H1 (cell line): ENCODE results near the gene UNC80. TPM values are rescaled to one million over a fixed set of nuclear protein-coding genes. Genes with fewer than 3 reads are reported as not detected.

Experiments
- CTCF ChIA-PET: fragments of 300-600 bp; sonication (Branson Sonifier 250); formaldehyde crosslinking; loops from one replicate; lab custom pipeline; 2021; ENCODE audit not compliant: partially characterized antibody; lab: Charles Lee
- POLR2A ChIA-PET: fragments of 300-600 bp; sonication (Branson Sonifier 250); formaldehyde crosslinking; loops from one replicate; lab custom pipeline; 2021; ENCODE audit warnings: inconsistent platforms; ENCODE audit not compliant: partially characterized antibody; lab: Charles Lee
- DNase-seq, 2 experiments: peaks; one replicate each; pipeline versions ENCODE4 v3.0.0 to v3.0.0-alpha.2; 2010 to 2022; ENCODE audit warnings: low spot score in 2 of 2, low read depth in 1 of 2, mixed read lengths in 1 of 2
- FAIRE-seq: peaks from 2 replicates; lab custom pipeline; 2011; peaks lifted over from hg19 to GRCh38; lab: Jason Lieb, UNC
- H2AFZ ChIP-seq: 2 replicates; pipeline ENCODE4 v1.8.1; 2012; ENCODE audit warnings: low read length, inconsistent platforms
- H2AK5ac ChIP-seq: 2 replicates; pipeline ENCODE4 v1.6.1; 2013; ENCODE audit warnings: low read depth, low read length
- H2BK120ac ChIP-seq: replicated peaks from 2 replicates; pipeline ENCODE3; 2013; ENCODE audit warnings: low read depth, low read length, inconsistent platforms
- H2BK12ac ChIP-seq: 2 replicates; pipeline ENCODE4 v1.6.1; 2013; ENCODE audit warnings: low read depth, low read length
- H2BK15ac ChIP-seq: 2 replicates; pipeline ENCODE4 v1.6.1; 2013; ENCODE audit warnings: low read length
- H2BK20ac ChIP-seq: 2 replicates; pipeline ENCODE4 v1.6.1; 2013; ENCODE audit warnings: low read length
- H2BK5ac ChIP-seq: 2 replicates; pipeline ENCODE4 v1.6.1; 2013; ENCODE audit warnings: low read depth, low read length
- H3K14ac ChIP-seq: 2 replicates; pipeline ENCODE4 v1.6.1; 2013; ENCODE audit warnings: inconsistent platforms; ENCODE audit not compliant: insufficient read length
- H3K18ac ChIP-seq: 2 replicates; pipeline ENCODE4 v1.6.1; 2013; ENCODE audit warnings: low read length; ENCODE audit errors: extremely low read depth
- H3K23ac ChIP-seq: 2 replicates; pipeline ENCODE4 v1.6.1; 2013; ENCODE audit warnings: inconsistent platforms; ENCODE audit not compliant: insufficient read length
- H3K23me2 ChIP-seq: 2 replicates; pipeline ENCODE4 v1.6.1; 2013; ENCODE audit warnings: low read depth, low read length
- H3K27ac ChIP-seq: 2 replicates; pipeline ENCODE4 v1.6.1; 2011; ENCODE audit warnings: low read depth, low read length, inconsistent platforms
- H3K27me3 ChIP-seq, 4 experiments: replicated peaks in 1 of 4; 1 replicate in 1 of 4; 2 replicates in 3 of 4; pipeline versions ENCODE4 v1.6.1 to v1.8.1; 2011 to 2013; ENCODE audit warnings: low read length in 3 of 4, mild to moderate bottlenecking in 3 of 4, inconsistent platforms in 2 of 4, mixed read lengths in 2 of 4, moderate library complexity in 1 of 4; ENCODE audit not compliant: control insufficient read depth in 3 of 4, insufficient read depth in 3 of 4; ENCODE audit errors: extremely low read depth in 1 of 4
- H3K36me3 ChIP-seq, 4 experiments: 2 replicates each; pipeline versions ENCODE4 v1.6.1 to v1.8.1; 2011 to 2013; ENCODE audit warnings: mild to moderate bottlenecking in 4 of 4, low read length in 3 of 4, moderate library complexity in 2 of 4, control low read depth in 1 of 4, inconsistent platforms in 1 of 4; ENCODE audit not compliant: insufficient read depth in 4 of 4, control insufficient read depth in 2 of 4
- H3K4ac ChIP-seq: replicated peaks from 2 replicates; pipeline ENCODE3; 2013; ENCODE audit warnings: low read length, low read depth, mixed read lengths, inconsistent platforms; ENCODE audit not compliant: insufficient read length
- H3K4me1 ChIP-seq, 4 experiments: replicated peaks in 1 of 4; 1 replicate in 1 of 4; 2 replicates in 3 of 4; pipeline versions ENCODE4 v1.6.1 to v1.8.1; 2011 to 2013; ENCODE audit warnings: low read length in 3 of 4, inconsistent platforms in 2 of 4, mixed read lengths in 1 of 4; ENCODE audit not compliant: insufficient read depth in 4 of 4, control insufficient read depth in 3 of 4
- H3K4me2 ChIP-seq, 2 experiments: 2 replicates each; pipeline versions ENCODE4 v1.6.1 to v1.8.1; 2011 to 2013; ENCODE audit warnings: low read depth in 2 of 2, low read length in 2 of 2, control low read depth in 1 of 2, inconsistent platforms in 1 of 2, mild to moderate bottlenecking in 1 of 2; ENCODE audit not compliant: insufficient read depth in 1 of 2
- H3K4me3 ChIP-seq, 4 experiments: fragments of 200-600, 300-600 bp in 1 of 4; sonication (generic), shearing (Covaris generic), sonication (Bioruptor Twin) in 1 of 4; 2 replicates each; pipeline versions ENCODE4 v1.5.1 to v1.8.1; 2011 to 2016; ENCODE audit warnings: low read length in 4 of 4, low read depth in 3 of 4, control low read depth in 2 of 4, inconsistent platforms in 2 of 4, mild to moderate bottlenecking in 2 of 4, mixed read lengths in 1 of 4, moderate library complexity in 1 of 4; ENCODE audit not compliant: insufficient read depth in 2 of 4; ENCODE audit errors: extremely low read depth in 1 of 4
- H3K56ac ChIP-seq: replicated peaks from 2 replicates; pipeline ENCODE3; 2013; ENCODE audit warnings: low read depth, mild to moderate bottlenecking, mixed read lengths, low read length, inconsistent platforms; ENCODE audit not compliant: insufficient read length
- H3K79me1 ChIP-seq: 2 replicates; pipeline ENCODE4 v1.6.1; 2013; ENCODE audit warnings: low read depth, low read length, control low read depth
- H3K79me2 ChIP-seq, 2 experiments: 2 replicates each; pipeline versions ENCODE4 v1.6.1 to v1.8.1; 2012 to 2013; ENCODE audit warnings: low read length in 2 of 2, mild to moderate bottlenecking in 2 of 2, inconsistent platforms in 1 of 2; ENCODE audit not compliant: insufficient read depth in 2 of 2, control insufficient read depth in 1 of 2
- H3K9ac ChIP-seq, 4 experiments: replicated peaks in 1 of 4; 1 replicate in 1 of 4; 2 replicates in 3 of 4; pipeline versions ENCODE4 v1.6.1 to v1.8.1; 2011 to 2013; ENCODE audit warnings: low read depth in 3 of 4, low read length in 3 of 4, control low read depth in 2 of 4, mild to moderate bottlenecking in 2 of 4, moderate library complexity in 2 of 4, inconsistent platforms in 1 of 4; ENCODE audit errors: extremely low read depth in 1 of 4
- H3K9me3 ChIP-seq, 2 experiments: 2 replicates each; pipeline versions ENCODE4 v1.6.1 to v1.8.1; 2012 to 2013; ENCODE audit warnings: mild to moderate bottlenecking in 2 of 2, moderate library complexity in 2 of 2, control low read depth in 1 of 2, inconsistent platforms in 1 of 2, low read depth in 1 of 2, low read length in 1 of 2, mixed read lengths in 1 of 2; ENCODE audit not compliant: insufficient read depth in 2 of 2
- H4K20me1 ChIP-seq, 2 experiments: replicated peaks in 1 of 2; 2 replicates each; pipeline versions ENCODE3 to v1.8.1; 2011 to 2013; ENCODE audit warnings: inconsistent platforms in 2 of 2, low read length in 2 of 2, mild to moderate bottlenecking in 1 of 2; ENCODE audit not compliant: insufficient read depth in 2 of 2, control insufficient read depth in 1 of 2
- H4K5ac ChIP-seq: 2 replicates; pipeline ENCODE4 v1.6.1; 2013; ENCODE audit warnings: low read length, low read depth, mixed read lengths, inconsistent platforms; ENCODE audit not compliant: insufficient read length
- H4K8ac ChIP-seq: 2 replicates; pipeline ENCODE4 v1.8.0; 2013; ENCODE audit warnings: mild to moderate bottlenecking, moderate library complexity, low read length, inconsistent platforms; ENCODE audit not compliant: insufficient read depth; ENCODE audit errors: extremely low read depth
- H4K91ac ChIP-seq: replicated peaks from 2 replicates; pipeline ENCODE3; 2013; ENCODE audit warnings: low read length, mixed read lengths, inconsistent platforms; ENCODE audit not compliant: insufficient read length
- NRF1 ChIP-seq: IDR thresholded peaks from 2 replicates; pipeline ENCODE4 v1.6.1; 2011; ENCODE audit warnings: mild to moderate bottlenecking, low read depth, low read length, improper control_type of control experiment
- TAF7 ChIP-seq: optimal IDR thresholded peaks from 2 replicates; pipeline ENCODE3; 2011; ENCODE audit warnings: low read depth, mild to moderate bottlenecking, inconsistent platforms, low read length, moderate library complexity, borderline replicate concordance
- WGBS, 2 experiments: shearing (Covaris generic) in 1 of 2; methylation state at CpG; one replicate each; pipeline versions ENCODE4 v1.1.6 to v1.1.7; 2013 to 2015; ENCODE audit warnings: low lambda C conversion rate in 2 of 2, mixed read lengths in 2 of 2, inconsistent platforms in 1 of 2, low coverage in 1 of 2, missing lambda C conversion rate in 1 of 2; ENCODE audit not compliant: insufficient replicate concordance in 2 of 2, insufficient coverage in 1 of 2, insufficient read length in 1 of 2; ENCODE audit errors: extremely low coverage in 1 of 2, missing lambda C conversion rate in 1 of 2; 5-methylcytosine and 5-hydroxymethylcytosine counted together
- polyA plus RNA-seq, 7 experiments: library from polyadenylated mRNA; depleted of rRNA in 3 of 7; stranded (reverse) in 5 of 7; unstranded in 2 of 7; fragments of >200 nt in 5 of 7; fragments of 200-250 nt in 2 of 7; gene quantifications; 1 replicate in 5 of 7; 2 replicates in 1 of 7; 4 replicates in 1 of 7; pipeline versions ENCODE4 v1.2.1 to v1.2.3, GENCODE V29; 2011 to 2013; ENCODE audit warnings: missing spikeins in 2 of 7, mixed read lengths in 2 of 7
- total RNA-seq: library from RNA; stranded (reverse); fragmentation: NEBNext Ultra II Directional; extraction: Animal tissue kit (Norgen Biotek cat#: 25700); gene quantifications from 2 replicates; pipeline ENCODE4 v1.2.1, GENCODE V29; 2021

UNC80 gene
- total and polyA plus RNA-seq, 2 of the 8 experiments (the other 6 are each of a cell fraction or from before 2014, with no cell fraction given), result 0.53 to 0.56 TPM

DNA sequence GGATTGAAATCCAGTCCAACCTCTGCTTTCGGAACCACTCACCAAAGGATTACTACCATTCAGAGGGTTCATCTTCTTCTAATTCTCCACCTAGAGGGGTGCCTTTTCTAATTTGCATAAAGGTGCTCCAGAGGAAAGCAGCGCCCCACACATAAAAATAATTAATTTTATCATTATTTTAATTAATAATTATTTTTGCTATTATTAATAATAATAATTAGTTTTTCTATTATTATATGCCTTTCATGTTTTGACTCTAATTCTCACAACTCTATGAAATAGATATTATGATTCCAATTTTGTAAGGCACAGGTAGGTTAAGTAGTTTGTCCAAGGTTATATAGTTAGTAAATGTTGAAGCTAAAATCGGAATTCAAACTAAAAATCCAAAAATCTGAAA is 51.9 kb downstream of the UNC80 start:
- Histone ChIP-seq H3K27ac (no peak overlapping the region), H2AK5ac (no peak overlapping the region), H2BK5ac (no peak overlapping the region), H3K79me2 (no peaks in the 10 kb centered on the region), H4K20me1 (no peaks in the 10 kb centered on the region), H2BK20ac (no peak overlapping the region), H3K4me2 (no peak overlapping the region), H3K27me3 (no peaks in the 10 kb centered on the region), H3K9ac (no peak overlapping the region), H2AFZ (no peak overlapping the region), H2BK15ac (no peak overlapping the region), H4K91ac (no peak overlapping the region), H4K8ac (no peak overlapping the region), H4K5ac (no peak overlapping the region), H3K36me3 (0 out of 8 replicates have a peak, but pooled peaks cover 0 to 3% (median 0%) of the 10 kb centered on the region in 4 experiments), H3K4ac (no peak overlapping the region), H3K18ac (0 out of 2 replicates have a peak overlapping the region, but pooled peaks have one; percentile 36), H3K79me1 (no peaks in the 10 kb centered on the region), H3K9me3 (peaks cover 0 to 3% of the 10 kb centered on the region in 2 experiments; a peak in 2 of 4 replicates), H3K23ac (no peak overlapping the region), H3K14ac (no peak overlapping the region), H3K4me3 (no peak overlapping the region), H2BK12ac (no peak overlapping the region), H2BK120ac (no peak overlapping the region), H3K23me2 (no peaks in the 10 kb centered on the region), H3K56ac (no peak overlapping the region), H3K4me1 (peaks cover 0 to 5% (median 1%) of the 10 kb centered on the region in 4 experiments; a peak in 2 of 7 replicates)
- CTCF ChIA-PET, result interaction anchor here (1.0 kb wide), 1 partner anchor 10 kb away, joined by 4 read pairs; no protein-coding TSS in a partner anchor
- FAIRE-seq, result no peak
- POLR2A ChIA-PET, result no interaction called here
- 92% methylated on average over 3 of the region's 3 CpGs; no CpG with 5 or more reads in 1 of the 2 experiments for WGBS, 2 experiments
- no peak for DNase-seq
- TF ChIP-seq NRF1 (no peak), TAF7 (no peak)
